KBM-7 (cell line): Measurements from ENCODE around the gene MSANTD7.
"Not testable (repeated sequence)": the region's sequence is repeated elsewhere in the genome, so short reads cannot be mapped to it uniquely, and the experiment has no call there.

Experiments
- DNase-seq: peaks from one replicate; pipeline ENCODE4 v3.0.0-alpha.2; 2015
- in situ Hi-C: fragments of 300-500 bp; cut with MboI; formaldehyde crosslinking; loops from 2 replicates; pipeline ENCODE4 v1.14.3; 2020; ENCODE audit warnings: low sequenced_read_pairs, low pct_unique_long_range_greater_than_20kb, mixed read lengths

Gene MSANTD7

DNA sequence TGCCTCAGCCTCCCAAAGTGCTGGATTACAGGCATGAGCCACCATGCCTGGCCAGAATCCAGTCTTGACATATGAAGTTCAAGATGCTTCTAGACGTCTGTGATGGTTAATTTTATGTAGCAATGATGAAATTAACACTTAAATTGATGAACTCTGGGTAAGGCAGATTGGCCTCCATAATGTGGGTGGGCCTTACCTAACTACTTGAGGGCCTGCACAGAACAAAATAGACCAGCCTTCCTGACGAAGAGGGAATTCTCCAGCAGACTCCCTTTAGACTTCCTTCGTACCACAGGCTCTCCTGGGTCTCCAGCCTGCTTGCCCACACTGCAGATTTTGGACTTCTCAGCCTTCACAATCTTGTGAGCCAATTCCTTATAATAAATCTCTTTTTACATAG is 5.0 kb upstream of the MSANTD7 start:
- in situ Hi-C loops, result loop anchor here (25.0 kb wide), 1 partner anchor 296 kb away; no protein-coding TSS in a partner anchor
- no peak for DNase-seq

DNA sequence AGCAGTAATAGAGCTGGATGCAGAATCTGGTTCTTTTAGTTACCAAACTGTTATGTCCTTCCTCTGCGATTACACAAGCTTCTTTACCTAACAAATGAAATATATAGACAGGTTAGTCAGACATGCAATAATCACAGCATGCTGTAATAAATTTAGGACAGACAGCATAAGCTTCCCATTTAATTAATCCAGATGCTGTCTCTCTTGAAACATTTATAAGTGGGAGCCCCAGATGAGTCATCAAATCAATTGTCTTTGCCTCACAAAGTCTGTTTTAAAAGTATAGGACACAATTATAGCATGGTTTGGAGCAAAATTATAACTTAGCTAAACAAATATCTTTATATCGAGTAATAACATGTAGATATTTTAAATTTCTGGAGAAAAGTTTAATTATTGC is 1.9 kb upstream of the MSANTD7 start:
- DNase-seq, result no peak
- in situ Hi-C loops, result loop anchor here (25.0 kb wide), 1 partner anchor 299 kb away; no protein-coding TSS in a partner anchor

DNA sequence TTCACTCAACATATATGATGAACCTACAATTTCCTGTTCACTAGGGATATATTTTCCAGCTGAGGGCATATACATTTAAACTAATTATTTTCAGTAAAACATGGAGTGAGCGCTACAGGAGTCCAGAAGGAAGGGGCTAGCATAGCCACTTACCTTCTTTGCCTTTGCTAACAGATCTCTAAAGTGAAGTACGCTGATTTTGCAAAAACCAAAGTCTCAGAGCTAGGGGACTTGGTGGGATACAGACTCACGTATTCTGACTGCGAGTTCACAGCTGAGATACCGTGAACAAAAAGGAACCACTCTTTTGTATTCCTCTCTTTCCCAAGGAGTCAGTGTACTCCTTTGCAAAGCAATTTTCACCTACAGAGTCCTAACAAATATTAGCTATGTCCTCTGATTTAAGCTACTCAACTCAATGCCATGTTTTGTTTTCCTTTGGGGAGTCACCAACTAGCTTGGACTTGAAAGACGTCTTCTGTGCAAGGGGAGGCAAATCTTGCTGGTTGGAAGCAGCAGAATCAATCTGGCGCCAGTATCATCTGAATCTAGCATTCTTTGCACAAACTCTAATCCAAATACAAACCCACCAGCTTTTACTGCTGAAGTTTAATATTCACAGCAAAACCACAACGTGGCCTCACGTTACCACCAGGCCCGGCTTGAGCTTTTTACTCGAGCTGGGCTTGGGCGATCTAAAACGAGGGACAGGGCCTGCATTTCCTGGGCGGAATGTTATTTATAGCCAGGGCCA is 926 bp upstream of the MSANTD7 start:
- DNase-seq, result no peak
- in situ Hi-C loops, result loop anchor here (25.0 kb wide), 1 partner anchor 300 kb away; no protein-coding TSS in a partner anchor

DNA sequence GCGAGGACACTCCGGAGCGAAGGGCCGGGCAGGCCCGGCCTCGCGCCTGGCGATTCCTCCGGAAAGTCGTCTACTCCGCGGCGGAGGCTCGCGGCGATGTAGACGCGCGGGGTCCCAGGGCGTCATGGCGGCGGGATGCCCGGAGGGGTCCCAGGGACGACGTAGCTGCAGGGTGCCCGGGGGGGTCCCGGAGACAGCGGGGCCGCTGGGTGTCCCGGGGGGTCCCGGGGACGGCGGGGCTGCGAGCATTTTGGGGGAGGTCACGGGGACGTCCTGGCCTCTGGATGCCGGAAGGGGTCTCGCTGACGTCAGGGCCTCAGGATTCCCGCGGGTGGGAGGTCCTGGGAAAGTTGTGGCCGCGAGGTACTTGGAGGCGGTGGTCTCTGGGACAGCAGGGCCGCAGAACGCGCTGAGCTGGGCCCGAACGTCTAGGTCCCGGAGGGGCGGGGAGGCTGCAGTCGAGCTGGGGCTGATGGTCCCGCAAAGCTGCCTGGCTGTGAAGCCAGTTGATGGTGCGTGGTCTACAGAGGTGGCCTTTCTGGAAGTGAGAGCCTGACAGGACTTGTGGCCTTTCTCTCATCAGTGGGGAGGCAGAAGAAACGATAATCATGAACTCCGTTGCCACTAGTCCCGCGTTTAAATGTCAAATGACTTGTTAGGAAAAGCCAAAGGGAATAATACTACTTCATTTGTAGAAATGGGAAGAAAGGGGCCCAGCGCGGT is 637 bp downstream of the MSANTD7 start:
- in situ Hi-C loops, result loop anchor here (25.0 kb wide), 1 partner anchor 301 kb away; no protein-coding TSS in a partner anchor

DNA sequence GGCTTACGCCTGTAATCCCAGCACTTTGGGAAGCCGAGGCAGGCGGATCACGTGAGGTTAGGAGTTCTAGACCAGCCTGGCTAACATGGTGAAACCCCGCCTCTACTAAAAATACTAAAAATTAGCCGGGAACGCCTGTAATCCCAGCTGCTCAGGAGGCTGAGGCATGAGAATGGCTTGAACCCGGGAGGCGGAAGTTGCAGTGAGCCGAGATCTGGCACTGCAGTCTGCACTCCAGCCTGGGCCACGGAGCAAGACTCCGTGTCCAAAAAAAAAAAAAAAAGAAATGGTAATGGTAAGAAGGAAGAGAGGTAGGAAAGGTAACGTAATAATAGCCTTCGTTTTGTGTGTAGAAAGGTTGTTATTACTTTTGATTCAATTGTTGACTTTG is 1.2 kb downstream of the MSANTD7 start:
- in situ Hi-C loops, result loop anchor here (25.0 kb wide), 1 partner anchor 302 kb away; no protein-coding TSS in a partner anchor
- DNase-seq, result peak; percentile 57

More for the DNA sequence above, 637 bp downstream of the MSANTD7 start:
- DNase-seq, result peak; percentile 40

DNA sequence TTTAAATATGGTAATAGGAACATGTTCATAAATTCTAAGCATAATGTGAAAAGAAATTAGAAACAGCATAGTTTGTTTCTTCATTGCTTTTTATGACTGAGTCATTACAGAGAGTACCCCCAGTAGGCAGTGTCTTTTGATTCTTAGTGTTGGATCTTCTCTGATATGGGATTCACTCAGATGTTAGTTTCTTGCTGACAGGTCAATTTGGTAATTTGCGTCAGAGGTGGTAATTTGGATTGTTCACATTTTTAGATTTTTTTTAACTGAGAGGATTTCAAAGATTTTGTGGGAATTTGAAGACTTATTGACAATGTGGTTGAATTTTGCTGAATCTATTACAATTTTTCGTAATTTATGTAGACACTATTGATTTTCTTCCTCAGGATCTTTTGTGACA is 2.1 kb downstream of the MSANTD7 start:
- no peak for DNase-seq
- in situ Hi-C loops, result loop anchor here (25.0 kb wide), 1 partner anchor 303 kb away; no protein-coding TSS in a partner anchor

DNA sequence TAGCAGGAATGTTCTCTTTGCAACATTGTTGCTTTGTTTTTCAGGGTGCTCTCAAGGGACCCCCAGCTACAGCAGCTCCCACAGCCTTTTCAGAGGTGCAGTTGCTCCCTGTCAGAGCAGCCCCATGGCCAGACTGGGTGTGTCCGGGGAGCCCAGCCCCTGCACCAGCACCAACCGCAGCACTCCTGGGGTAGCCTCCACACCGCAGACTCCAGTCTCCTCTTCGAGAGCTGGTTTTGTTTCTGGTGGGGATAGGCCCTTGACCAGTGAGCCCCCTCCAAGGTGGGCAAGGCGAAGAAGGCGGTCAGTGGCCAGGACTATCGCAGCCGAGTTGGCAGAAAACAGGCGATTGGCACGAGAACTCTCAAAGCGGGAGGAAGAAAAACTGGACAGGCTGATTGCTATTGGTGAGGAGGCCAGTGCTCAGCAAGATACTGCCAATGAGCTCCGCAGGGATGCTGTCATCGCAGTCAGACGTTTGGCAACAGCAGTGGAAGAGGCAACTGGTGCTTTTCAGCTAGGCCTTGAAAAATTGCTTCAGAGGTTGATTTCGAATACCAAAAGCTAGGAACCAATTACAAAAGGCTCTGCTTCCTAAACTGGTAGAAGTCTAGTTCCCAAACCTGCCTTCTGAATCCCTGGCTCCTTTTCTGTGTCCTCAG is 5.4 kb downstream of the MSANTD7 start:
- in situ Hi-C loops, result loop anchor here (25.0 kb wide), 1 partner anchor 306 kb away; no protein-coding TSS in a partner anchor

DNA sequence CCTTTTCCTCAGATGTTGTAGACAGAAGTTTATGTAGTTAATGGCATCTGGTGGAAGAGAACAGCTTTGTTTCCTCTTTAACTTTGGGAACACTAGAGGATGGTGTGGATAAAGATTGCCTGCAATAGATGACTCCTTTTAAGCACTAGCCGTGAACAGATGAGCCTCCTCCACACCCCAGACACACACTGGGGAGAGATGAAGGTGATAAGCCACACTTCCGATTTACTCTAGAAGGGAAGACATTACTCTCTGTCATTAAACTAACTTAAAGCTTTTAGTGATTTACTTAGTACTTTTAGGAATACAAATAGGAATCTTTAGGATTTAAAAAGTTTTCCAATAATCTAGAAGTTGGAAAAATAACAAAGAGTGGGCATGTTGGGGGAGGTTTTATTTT is 6.8 kb downstream of the MSANTD7 start:
- in situ Hi-C loops, result loop anchor here (25.0 kb wide), 1 partner anchor 308 kb away; no protein-coding TSS in a partner anchor
- no peak for DNase-seq

More for the DNA sequence above, 5.4 kb downstream of the MSANTD7 start:
- no peak for DNase-seq

DNA sequence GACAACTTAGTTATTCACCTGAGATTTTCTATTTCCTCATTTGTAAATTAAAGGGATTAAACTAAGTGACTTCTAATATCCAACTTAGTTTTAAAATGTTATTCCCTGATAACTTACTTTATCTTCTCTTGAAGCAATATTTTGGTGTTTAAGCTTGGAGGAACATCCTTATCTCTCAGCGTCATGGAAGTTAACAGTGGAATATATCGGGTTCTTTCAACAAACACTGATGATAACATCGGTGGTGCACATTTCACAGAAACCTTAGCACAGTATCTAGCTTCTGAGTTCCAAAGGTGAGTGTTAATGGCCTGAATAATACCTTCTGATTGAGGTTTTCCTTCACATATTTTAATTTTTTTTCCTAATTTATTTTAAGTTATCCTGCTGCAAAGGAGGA is 14.1 kb downstream of the MSANTD7 start:
- DNase-seq, result no peak
- in situ Hi-C loops, result no loop called here

DNA sequence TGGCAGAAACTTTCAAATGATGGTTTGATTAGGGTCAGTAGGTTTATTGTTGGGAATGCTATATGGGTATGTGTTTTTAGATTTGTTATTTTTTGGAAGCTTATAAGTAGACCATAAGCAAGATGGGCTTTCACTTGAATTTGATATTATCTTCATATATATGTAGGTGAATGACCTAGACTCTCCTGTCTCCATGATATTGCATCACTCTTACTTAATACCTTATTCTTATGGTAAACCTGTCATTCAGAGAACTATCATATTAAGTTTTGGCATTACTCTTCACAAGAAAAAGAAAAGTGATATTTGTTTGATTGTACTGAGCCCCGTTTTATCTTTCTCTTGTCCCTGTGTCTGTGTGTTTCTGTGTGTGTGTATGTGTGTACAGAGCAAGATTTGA is 17.3 kb downstream of the MSANTD7 start:
- in situ Hi-C loops, result no loop called here
- DNase-seq, result no peak

DNA sequence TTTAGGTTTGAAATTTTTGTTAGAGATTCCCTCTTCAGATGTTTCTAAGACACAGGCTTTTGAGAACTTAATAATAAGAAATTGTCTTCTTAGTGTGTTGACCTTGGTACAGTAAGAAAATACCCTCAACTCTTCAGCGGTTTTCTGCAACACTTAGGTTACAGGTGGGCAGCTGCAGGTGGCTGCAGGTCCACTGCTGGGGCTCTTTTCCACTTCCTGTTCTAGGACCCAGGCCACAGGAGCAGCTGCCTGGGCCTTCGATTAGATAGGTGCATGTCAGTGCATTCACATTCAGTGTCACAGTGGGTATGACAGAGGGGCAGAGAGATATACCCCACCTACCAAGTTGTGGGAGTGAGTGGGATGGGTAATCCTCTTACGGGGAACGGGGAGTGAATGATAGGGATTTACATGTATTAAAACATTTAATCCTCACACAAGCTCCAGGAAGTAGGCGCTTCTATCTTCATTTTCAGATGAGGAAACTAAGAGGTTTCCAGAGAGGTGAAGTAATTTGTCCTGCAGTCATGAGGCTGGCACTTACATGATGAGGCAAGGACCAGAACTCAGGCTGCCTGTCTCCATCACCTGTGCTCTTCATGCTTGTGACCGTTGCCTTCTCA is 20.3 kb downstream of the MSANTD7 start:
- in situ Hi-C loops, result no loop called here
- DNase-seq, result no peak

DNA sequence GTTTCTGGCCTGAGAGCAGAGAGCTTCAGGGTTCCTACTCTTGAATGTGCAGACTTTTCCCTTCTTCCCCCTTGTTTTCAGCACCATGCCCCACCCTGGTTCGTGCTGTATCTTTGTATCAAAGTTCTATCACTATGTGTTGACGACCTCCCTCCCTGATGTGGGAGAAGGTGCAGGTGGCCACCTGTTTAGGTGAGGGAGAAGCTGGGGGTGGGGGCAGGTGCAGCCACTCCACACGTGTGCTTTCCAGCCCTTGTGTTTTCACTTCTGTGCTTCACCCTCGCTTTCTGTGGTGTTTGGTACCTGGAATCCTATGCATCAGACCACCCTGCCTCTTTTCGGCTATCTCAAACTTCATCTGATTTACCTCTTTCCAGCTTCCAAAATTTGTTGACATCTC is 20.9 kb downstream of the MSANTD7 start:
- in situ Hi-C loops, result no loop called here
- DNase-seq, result no peak

DNA sequence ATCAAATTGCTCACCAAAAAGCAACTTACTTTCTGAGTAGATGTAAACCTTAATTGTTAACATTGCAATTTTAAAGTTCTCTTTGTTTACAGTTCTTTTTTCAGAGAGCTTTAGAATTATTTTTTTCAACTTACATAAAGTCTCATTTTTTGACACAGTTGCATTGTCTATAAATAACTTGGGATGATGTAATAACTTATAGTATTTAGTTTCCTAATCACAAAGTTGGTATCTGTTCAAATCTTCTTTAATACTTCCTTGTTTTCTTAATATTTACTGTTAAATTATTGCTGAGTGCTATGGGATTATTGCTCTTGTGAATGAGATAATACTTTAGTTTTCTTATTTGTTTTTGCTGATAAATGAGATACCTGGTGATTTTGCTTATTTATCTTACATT is 21.7 kb downstream of the MSANTD7 start:
- no peak for DNase-seq
- in situ Hi-C loops, result no loop called here

DNA sequence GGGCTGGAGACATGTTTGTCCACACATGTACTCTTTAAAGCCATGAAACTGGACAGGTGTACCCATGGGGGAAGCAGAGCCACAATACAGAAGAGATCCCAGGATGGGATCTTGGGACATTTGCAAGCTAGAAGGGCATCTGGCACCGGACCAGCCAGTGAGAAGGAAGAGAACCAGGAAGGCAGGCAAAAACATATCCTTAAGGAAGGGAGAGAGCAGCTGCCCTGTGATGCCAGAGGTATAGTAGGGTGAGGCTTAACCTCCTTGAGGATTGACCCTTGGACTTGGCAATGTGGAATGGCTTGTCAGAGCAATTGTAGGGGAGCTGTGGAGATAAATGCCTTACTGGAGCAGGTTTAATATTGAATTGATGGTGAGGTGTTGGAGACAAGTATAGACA is 22.7 kb downstream of the MSANTD7 start:
- in situ Hi-C loops, result no loop called here
- no peak for DNase-seq

DNA sequence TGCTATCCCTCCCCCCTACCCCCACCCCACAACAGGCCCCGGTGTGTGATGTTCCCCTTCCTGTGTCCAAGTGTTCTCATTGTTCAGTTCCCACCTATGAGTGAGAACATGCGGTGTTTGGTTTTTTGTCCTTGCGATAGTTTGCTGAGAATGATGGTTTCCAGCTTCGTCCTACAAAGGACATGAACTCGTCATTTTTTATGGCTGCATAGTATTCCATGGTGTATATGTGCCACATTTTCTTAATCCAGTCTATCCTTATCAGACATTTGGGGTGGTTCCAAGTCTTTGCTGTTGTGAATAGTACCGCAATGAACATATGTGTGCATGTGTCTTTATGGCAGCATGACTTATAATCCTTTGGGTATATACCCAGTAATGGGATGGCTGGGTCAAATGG is 26.4 kb downstream of the MSANTD7 start:
- in situ Hi-C loops, DNase-seq: not testable (repeated sequence)

DNA sequence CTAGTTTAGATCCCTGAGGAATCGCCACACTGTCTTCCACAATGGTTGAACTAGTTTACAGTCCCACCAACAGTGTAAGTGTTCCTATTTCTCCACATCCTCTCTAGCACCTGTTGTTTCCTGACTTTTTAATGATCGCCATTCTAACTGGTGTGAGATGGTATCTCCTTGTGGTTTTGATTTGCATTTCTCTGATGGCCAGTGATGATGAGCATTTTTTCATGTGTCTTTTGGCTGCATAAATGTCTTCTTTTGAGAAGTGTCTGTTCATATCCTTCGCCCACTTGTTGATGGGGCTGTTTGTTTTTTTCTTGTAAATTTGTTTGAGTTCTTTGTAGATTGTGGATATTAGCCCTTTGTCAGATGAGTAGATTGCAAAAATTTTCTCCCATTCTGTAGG is 26.8 kb downstream of the MSANTD7 start:
- in situ Hi-C loops, DNase-seq: not testable (repeated sequence)

DNA sequence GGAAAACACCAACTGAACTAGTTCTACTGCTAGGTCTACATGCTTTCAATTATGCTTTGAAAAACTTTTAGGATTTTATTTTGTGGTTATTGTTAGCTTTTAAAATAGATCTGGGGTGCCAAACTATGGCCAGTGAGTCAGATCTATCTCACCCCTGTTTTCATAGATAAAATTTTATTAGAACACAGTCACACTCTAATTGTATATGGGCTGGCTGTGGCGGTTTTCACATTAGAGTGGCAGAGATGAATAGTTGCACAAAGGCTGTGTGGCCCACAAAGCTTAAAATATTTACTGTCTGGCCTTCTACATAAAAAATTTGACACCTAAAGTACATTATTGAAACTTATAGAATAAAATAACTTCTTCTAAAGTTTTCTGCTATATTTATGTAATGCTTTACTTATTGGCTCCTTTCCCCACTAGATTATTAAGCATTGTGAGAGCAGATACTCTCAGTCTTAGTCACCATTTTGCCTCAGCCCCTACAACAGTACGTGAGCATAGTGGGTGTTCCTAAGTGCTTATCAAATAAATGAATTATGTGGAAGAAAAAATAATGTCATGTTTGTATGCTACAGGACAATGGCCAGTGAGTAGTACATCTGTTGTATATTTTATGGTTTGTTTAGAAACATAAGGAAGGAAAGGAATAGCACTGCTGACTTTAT is 35.1 kb downstream of the MSANTD7 start:
- in situ Hi-C loops, result no loop called here
- DNase-seq, result no peak

DNA sequence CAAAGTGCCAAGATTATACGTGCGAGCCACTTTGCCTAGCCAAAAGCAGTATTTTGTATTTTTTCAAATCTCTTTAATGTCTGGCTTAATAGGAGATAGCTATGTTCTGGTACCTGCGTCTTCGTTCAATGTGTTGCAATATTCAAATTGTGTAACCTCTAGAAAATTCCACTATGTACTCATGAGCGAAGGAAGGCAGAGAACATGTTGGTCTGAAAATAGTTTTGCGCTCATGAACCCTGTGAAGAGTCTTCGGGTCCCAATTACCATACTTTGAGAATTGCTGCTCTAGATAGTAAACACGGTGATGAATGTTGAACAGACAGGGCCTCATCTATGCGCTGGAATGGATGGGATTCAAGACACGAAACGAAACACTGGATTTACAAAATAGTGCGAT is 37.8 kb downstream of the MSANTD7 start:
- DNase-seq, result no peak
- in situ Hi-C loops, result no loop called here

DNA sequence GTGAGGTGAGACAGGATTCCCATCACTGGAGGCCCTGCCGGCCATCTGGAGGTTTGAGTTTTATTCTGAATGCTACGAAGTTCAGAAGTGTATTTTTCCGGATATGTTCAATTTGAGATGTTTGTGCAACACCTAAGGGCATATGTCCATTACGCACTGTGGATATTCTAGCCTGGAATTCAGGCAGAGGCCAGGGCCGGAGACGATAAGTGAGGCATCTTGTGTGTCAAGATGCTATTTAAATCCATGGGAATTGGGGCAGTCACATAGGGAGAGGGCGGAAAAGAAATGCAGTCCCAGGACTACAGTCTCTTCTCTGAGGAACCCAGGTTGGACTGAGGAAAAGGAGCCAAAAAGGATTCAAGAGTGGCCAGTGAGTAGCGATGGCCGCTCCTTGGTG is 38.7 kb downstream of the MSANTD7 start:
- in situ Hi-C loops, result no loop called here
- no peak for DNase-seq
